ENCODE results near the gene NIT2. TPM values are rescaled to one million over a fixed set of nuclear protein-coding genes. Genes with fewer than 3 reads are reported as not detected.

NIT2 gene
- total RNA-seq, 4 donors from 2014 or later, result 13.5 to 45.2 (median 24.2) TPM

DNA sequence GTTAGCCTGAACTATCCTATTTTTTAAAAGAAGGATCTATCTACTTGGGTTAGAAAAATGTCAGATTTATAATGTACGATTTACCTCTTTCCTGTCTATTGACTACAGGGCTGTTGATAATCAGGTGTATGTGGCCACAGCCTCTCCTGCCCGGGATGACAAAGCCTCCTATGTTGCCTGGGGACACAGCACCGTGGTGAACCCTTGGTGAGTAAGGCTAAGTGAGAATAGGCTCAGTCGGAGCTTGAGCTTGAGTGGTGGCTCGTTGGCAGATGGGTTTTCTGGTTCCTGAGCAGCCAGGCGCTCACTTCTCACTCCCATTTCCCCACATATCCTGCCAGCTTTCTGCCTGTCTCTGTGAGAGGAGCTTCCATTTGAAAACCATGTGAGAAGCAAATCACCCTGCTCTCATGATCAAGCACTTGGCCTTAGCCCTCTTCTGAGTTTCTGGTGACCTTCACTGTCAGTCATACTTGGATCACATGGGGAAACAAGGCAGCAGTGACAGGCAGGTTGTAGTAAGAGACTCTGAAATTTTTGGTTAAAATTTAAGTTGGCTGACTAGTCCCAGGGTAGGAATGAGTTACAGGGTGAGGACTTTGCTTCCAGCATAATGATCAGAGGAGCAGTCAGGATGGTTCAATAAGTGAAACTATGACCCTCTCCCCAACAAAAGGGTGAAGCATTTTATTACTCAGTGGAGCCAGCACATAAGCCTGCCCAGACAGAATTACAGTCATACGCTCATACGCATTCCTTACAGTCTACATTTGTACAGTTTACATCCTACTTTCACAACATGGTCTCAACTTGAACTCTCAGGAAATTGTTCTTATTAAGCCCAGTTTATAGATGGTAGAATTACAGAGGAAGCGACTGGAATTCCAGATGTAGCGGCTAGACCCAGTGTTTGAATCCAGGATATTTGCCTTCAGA lies 18.0 kb downstream of the NIT2 start:
- H3K4me1 ChIP-seq, result no peaks in the 10 kb centered on the region
- no peaks in the 10 kb centered on the region for H3K27me3 ChIP-seq
- ATAC-seq (no peak), DNase-seq (no peak)
- H3K27ac ChIP-seq, result no peak overlapping the region
- peaks cover 0 to 79% of the 10 kb centered on the region in 2 donors for H3K36me3 ChIP-seq
- intact Hi-C loops (cut with DNase I; ENCODE audit: low total_unique reads), result no loop called here
- in situ Hi-C loops (cut with MboI; ENCODE audit: low sequenced_read_pairs in 4 of 4), result no loop called here
- TF ChIP-seq, protein P1, sequence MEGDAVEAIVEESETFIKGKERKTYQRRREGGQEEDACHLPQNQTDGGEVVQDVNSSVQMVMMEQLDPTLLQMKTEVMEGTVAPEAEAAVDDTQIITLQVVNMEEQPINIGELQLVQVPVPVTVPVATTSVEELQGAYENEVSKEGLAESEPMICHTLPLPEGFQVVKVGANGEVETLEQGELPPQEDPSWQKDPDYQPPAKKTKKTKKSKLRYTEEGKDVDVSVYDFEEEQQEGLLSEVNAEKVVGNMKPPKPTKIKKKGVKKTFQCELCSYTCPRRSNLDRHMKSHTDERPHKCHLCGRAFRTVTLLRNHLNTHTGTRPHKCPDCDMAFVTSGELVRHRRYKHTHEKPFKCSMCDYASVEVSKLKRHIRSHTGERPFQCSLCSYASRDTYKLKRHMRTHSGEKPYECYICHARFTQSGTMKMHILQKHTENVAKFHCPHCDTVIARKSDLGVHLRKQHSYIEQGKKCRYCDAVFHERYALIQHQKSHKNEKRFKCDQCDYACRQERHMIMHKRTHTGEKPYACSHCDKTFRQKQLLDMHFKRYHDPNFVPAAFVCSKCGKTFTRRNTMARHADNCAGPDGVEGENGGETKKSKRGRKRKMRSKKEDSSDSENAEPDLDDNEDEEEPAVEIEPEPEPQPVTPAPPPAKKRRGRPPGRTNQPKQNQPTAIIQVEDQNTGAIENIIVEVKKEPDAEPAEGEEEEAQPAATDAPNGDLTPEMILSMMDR (IDR thresholded peaks at IDR 0.05 in 4 of 5, conservative IDR thresholded peaks at IDR 0.05 in 1 of 5), result no peak
- TF ChIP-seq POLR2A (IDR thresholded peaks at IDR 0.05), result no peak
- no peaks in the 10 kb centered on the region for H3K9me3 ChIP-seq
- H3K4me3 ChIP-seq, result no peak overlapping the region

DNA sequence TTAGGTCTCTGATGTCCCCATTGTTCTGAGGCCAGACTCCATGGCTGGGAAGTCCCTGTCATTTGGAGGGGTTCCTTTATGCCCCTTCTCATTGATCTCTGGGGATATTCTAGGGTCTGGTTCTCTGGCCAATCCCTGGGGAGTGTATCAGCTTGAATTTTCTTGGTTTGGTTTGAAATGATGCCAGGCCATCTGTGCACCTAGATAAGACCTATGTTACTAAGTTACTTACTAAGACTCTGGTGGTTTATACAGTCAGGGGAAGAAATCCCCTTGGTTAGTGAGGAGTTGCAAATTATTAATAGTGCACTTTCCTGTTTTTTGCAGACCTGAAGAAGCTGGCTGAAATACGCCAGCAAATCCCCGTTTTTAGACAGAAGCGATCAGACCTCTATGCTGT lies 20.3 kb downstream of the NIT2 start:
- DNase-seq (no peak), ATAC-seq (no peak)
- H3K4me3 ChIP-seq, result no peak overlapping the region
- peaks cover 0 to 58% of the 10 kb centered on the region in 2 donors for H3K36me3 ChIP-seq
- no peak overlapping the region for H3K27ac ChIP-seq
- H3K9me3 ChIP-seq, result no peaks in the 10 kb centered on the region
- TF ChIP-seq, protein P1 (IDR thresholded peaks at IDR 0.05 in 4 of 5, conservative IDR thresholded peaks at IDR 0.05 in 1 of 5), result no peak
- no peak for TF ChIP-seq POLR2A (IDR thresholded peaks at IDR 0.05)
- intact Hi-C loops (cut with DNase I; ENCODE audit: low total_unique reads), result no loop called here
- in situ Hi-C loops (cut with MboI; ENCODE audit: low sequenced_read_pairs in 4 of 4), result no loop called here
- no peaks in the 10 kb centered on the region for H3K4me1 ChIP-seq
- no peaks in the 10 kb centered on the region for H3K27me3 ChIP-seq

DNA sequence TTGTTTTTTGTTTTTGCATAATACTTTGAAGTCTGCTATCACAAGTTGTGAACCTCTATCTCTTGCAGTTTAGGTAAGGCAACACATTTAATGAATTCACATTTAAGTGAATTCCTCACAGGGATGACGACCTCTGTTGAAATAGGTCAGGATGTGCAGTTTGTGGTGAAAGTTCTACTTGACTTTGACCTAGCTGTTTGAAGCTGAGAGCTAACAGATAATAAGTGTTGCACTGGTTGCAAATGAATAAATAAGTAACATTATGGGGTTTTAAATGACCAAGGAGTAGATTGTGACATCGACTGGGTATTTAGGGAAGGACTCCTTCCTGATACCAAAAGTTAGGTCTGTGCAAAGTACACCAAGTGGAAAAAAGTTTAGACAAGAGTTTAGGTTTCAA lies 23.9 kb downstream of the NIT2 start:
- no peaks in the 10 kb centered on the region for H3K4me1 ChIP-seq
- TF ChIP-seq, protein P1 (IDR thresholded peaks at IDR 0.05 in 4 of 5, conservative IDR thresholded peaks at IDR 0.05 in 1 of 5), result no peak
- TF ChIP-seq POLR2A (IDR thresholded peaks at IDR 0.05), result no peak
- ATAC-seq (no peak), DNase-seq (no peak)
- H3K27me3 ChIP-seq, result no peaks in the 10 kb centered on the region
- in situ Hi-C loops (cut with MboI; ENCODE audit: low sequenced_read_pairs in 4 of 4) (no loop called here), intact Hi-C loops (cut with DNase I; ENCODE audit: low total_unique reads) (no loop called here)
- no peaks in the 10 kb centered on the region for H3K9me3 ChIP-seq
- H3K27ac ChIP-seq, result no peak overlapping the region
- peaks cover 0 to 61% of the 10 kb centered on the region in 2 donors for H3K36me3 ChIP-seq
- no peak overlapping the region for H3K4me3 ChIP-seq

DNA sequence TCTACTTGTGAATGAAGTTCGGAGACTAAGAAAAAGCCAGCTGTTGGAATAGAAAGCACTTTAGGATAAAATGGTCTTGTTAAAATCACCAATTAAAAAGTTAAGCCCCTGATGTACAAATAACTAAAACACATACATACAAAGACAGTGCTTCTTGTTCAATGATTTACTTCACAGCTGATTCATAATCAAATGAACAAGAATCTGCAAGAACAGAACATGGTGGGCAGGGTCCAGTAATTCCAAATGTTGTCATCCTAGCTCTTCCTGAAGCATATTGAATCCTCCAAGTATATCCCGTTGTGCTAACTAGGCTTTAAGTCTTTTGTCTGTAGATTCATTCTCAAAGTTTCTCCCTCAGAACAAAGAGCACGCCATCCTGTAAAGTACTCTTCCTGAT lies 24.5 kb downstream of the NIT2 start:
- Histone ChIP-seq H3K27me3 (no peaks in the 10 kb centered on the region), H3K9me3 (no peaks in the 10 kb centered on the region), H3K4me1 (no peaks in the 10 kb centered on the region), H3K4me3 (no peak overlapping the region), H3K27ac (no peak overlapping the region), H3K36me3 (peaks cover 0 to 59% of the 10 kb centered on the region in 2 donors)
- DNase-seq (no peak), ATAC-seq (no peak)
- in situ Hi-C loops (cut with MboI; ENCODE audit: low sequenced_read_pairs in 4 of 4), result no loop called here
- intact Hi-C loops (cut with DNase I; ENCODE audit: low total_unique reads), result no loop called here
- TF ChIP-seq POLR2A (IDR thresholded peaks at IDR 0.05), result no peak
- TF ChIP-seq, protein P1 (IDR thresholded peaks at IDR 0.05 in 4 of 5, conservative IDR thresholded peaks at IDR 0.05 in 1 of 5), result no peak
